ENCODE data around the gene TMEM18. TPM values are rescaled to one million over a fixed set of nuclear protein-coding genes. Genes with fewer than 3 reads are reported as not detected.
"Not testable (repeated sequence)": the region's sequence is repeated elsewhere in the genome, so short reads cannot be mapped to it uniquely, and the experiment has no call there.

Gene TMEM18
- total RNA-seq, 2 donors from 2014 or later = 7.6 to 11.9 TPM

DNA sequence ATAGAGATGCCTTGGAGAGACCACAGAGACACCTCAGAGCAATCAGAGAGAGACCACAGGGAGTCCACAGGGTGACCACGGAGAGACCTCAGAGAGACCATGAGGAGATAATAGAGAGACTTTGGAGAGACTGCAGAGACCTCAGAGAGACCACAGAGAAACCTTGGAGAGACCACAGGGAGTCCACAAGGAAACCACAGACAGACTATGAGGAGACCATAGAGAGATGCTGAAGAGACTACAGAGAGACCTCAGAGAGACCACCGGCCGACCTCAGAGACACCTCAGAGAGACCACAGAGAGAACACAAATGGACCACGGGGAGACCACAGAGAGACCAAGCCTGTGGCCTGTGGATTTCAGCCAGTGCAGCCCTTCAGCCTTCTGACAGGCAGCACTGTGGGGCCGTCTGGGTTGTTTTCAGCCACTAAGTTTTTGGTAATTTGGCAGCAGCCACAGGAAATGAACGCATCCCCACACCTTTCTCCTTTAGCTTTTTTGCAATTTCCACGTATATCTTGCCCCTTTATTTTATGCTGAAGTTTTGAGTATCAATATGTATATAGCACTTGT lies 11.4 kb upstream of the TMEM18 start:
- Histone ChIP-seq H3K4me3 (no peak overlapping the region), H3K4me1 (no peaks in the 10 kb centered on the region)
- TF ChIP-seq, protein P1, sequence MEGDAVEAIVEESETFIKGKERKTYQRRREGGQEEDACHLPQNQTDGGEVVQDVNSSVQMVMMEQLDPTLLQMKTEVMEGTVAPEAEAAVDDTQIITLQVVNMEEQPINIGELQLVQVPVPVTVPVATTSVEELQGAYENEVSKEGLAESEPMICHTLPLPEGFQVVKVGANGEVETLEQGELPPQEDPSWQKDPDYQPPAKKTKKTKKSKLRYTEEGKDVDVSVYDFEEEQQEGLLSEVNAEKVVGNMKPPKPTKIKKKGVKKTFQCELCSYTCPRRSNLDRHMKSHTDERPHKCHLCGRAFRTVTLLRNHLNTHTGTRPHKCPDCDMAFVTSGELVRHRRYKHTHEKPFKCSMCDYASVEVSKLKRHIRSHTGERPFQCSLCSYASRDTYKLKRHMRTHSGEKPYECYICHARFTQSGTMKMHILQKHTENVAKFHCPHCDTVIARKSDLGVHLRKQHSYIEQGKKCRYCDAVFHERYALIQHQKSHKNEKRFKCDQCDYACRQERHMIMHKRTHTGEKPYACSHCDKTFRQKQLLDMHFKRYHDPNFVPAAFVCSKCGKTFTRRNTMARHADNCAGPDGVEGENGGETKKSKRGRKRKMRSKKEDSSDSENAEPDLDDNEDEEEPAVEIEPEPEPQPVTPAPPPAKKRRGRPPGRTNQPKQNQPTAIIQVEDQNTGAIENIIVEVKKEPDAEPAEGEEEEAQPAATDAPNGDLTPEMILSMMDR (IDR thresholded peaks at IDR 0.05) = no peak

DNA sequence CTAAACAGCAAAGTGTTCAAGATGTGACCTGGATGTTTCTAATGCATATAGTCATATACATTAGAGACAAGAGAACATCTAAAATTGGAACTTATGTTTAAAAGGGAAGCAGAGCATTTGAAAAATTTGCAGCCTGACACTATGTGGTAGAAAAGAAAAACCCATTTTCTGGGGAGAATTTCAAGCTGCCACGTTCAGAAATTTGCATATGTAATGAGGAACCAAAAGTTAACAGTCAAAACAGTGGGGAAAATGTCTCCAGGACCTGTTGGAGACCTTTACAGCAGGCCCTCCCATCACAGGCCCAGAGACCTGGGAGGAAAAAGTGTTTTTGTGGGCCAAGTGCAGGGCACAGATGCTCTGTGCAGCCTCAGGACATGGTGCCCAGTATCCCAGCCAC lies 8.2 kb upstream of the TMEM18 start:
- no peak overlapping the region for H3K27ac ChIP-seq
- no peaks in the 10 kb centered on the region for H3K36me3 ChIP-seq
- TF ChIP-seq, protein P1 (IDR thresholded peaks at IDR 0.05) = no peak
- no peaks in the 10 kb centered on the region for H3K4me1 ChIP-seq
- H3K9me3 ChIP-seq = no peaks in the 10 kb centered on the region
- H3K4me3 ChIP-seq = no peak overlapping the region
- H3K27me3 ChIP-seq = no peaks in the 10 kb centered on the region
- DNase-seq (ENCODE audit: low spot score) = no peak

More for the DNA sequence above, 11.4 kb upstream of the TMEM18 start:
- H3K27me3 ChIP-seq = no peaks in the 10 kb centered on the region
- H3K36me3 ChIP-seq = no peaks in the 10 kb centered on the region
- no peaks in the 10 kb centered on the region for H3K9me3 ChIP-seq
- no peak for DNase-seq (ENCODE audit: low spot score)
- H3K27ac ChIP-seq = no peak overlapping the region

DNA sequence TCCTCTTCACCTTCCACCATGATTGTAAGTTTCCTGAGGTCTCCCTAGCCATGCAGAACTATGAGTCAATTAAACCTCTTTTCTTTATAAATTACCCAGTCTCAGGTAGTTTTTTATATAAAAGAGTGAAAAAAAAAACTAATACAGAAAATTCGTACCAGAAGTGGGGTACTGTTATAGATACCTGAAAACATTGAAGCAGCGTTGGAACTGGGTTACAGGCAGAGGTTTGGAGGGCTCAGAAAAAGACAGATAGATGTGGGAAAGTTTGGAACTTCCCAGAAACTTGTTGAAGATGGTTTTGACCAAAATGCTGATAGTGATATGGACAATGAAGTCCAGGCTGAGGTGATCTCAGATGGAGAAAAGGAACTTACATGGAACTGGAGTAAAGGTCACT lies 7.7 kb upstream of the TMEM18 start:
- not testable (repeated sequence) for H3K27me3 ChIP-seq; H3K4me1 ChIP-seq; H3K36me3 ChIP-seq; H3K9me3 ChIP-seq; DNase-seq (ENCODE audit: low spot score); H3K4me3 ChIP-seq; H3K27ac ChIP-seq

DNA sequence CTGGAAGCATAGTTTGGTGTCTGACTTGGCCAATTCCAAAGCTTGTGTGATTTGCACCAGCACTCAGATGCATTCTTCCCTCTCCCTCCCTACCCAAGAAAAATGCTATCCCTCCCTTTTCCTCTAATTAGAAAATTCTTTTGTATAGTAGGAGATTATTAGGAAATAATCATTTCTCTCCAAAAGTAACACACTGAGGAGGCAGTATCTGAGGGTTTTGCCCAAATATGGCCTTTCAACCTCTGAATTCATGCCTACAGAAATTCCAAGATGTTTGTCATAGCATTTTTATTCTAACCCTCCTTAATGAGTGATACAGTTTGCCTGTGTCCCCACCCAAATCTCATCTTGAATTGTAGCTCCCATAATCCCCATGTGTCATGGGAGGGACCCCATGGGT lies 5.0 kb upstream of the TMEM18 start:
- no peak overlapping the region for H3K27ac ChIP-seq
- no peak overlapping the region for H3K4me3 ChIP-seq
- H3K4me1 ChIP-seq = no peaks in the 10 kb centered on the region
- TF ChIP-seq, protein P1 (IDR thresholded peaks at IDR 0.05) = no peak
- DNase-seq (ENCODE audit: low spot score) = no peak
- no peaks in the 10 kb centered on the region for H3K9me3 ChIP-seq
- no peaks in the 10 kb centered on the region for H3K36me3 ChIP-seq
- no peaks in the 10 kb centered on the region for H3K27me3 ChIP-seq

GRCh38 chr2:681312-681711 lies 4.1 kb upstream of the TMEM18 start:
- Histone ChIP-seq H3K4me3 (no peak overlapping the region), H3K27ac (no peak overlapping the region), H3K27me3 (no peaks in the 10 kb centered on the region), H3K9me3 (no peaks in the 10 kb centered on the region), H3K36me3 (no peaks in the 10 kb centered on the region), H3K4me1 (peaks cover 0 to 2% of the 10 kb centered on the region in 2 donors)
- no peak for DNase-seq (ENCODE audit: low spot score)
- TF ChIP-seq, protein P1 (IDR thresholded peaks at IDR 0.05) = no peak

DNA sequence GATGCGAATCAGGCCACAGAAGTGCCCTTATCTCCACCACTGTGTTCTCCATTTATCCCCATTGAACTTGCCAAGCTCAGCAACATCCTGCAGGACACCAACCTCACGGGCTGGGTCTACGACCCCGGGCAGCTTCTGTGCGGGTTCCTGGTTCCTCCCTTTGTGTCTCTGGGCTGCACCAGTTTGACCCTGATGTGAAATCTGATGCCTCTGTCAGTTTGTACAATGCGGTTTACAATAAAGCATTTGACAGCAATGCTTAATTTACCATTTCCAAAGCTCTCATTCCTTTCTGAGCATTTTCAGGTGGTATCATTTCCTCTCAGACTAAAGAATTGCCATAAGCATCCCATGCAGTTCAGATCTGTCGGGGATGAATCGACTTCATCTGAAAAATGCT lies 3.3 kb upstream of the TMEM18 start:
- DNase-seq (ENCODE audit: low spot score) = no peak

More for the DNA sequence above, 3.3 kb upstream of the TMEM18 start:
- H3K36me3 ChIP-seq = peaks cover 2% of the 10 kb centered on the region
- H3K27ac ChIP-seq = no peak overlapping the region
- no peaks in the 10 kb centered on the region for H3K27me3 ChIP-seq
- peaks cover 0 to 8% of the 10 kb centered on the region in 2 donors for H3K4me1 ChIP-seq
- TF ChIP-seq, protein P1 (IDR thresholded peaks at IDR 0.05) = no peak
- no peak overlapping the region for H3K4me3 ChIP-seq
- no peaks in the 10 kb centered on the region for H3K9me3 ChIP-seq
